Measurements from ENCODE around the gene MYL12A.
A peak's percentile ranks its signal among the peaks of the same experiment; 100 is the strongest.

The MYL12A gene

DNA sequence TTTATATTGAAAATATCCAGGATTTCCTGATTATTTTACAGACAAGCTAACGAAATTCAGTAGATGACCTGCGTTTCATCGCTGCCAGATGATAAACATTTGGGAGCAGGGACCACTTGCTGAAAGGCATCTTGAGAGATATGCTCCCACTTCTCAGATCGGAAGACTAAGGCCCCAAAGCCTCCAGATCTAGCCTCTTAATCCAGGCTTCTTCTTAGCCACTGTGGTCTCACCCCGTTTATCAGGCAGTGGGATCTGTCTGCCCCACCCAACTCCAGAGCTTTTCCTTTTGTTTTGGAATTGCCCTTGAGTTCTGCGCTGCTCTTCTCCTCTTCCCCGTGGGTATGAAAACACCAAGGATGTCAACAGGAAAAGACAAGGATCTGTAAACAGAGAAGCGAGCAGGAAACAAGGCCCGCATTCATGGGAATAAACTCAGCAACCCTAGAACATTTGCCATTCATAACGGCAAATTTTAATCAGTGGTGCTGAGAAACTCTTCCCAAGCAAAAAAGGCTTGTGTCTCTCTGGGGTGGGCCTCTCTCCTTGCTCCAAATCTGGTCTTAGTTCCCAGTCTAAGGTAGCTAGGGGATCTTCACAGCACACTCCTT, 35.8 kb downstream of the MYL12A start:
- TF ChIP-seq POLR2AphosphoS5 (IDR thresholded peaks at IDR 0.05; ENCODE audit: low read depth, low read length): no peak
- 0 out of 2 replicates have a peak, but pooled peaks have one; percentile 33 for TF ChIP-seq SIN3A (IDR thresholded peaks at IDR 0.05; ENCODE audit: borderline replicate concordance, insufficient read depth, low read length)

DNA sequence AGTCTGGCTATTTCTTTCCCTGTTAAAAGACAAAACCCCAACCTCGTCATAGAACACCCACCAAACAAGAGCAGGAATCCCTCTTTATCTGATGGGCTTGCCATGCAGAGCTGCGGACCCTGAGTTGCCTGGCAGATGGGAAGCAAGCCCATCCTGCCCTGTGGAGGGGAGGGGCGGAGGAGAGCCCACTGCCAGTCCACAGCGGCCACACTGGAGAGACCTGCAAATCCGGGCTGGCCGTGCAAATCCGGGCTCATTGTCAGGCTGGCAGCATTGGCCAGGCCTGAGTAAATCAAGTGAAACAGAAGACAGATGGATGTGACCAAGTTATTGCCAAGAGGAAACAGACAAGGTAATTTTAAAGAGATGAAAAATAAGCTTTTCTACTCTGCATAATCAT, 36.3 kb downstream of the MYL12A start:
- TF ChIP-seq FOXP2 (optimal IDR thresholded peaks at IDR 0.05; ENCODE audit: borderline replicate concordance, extremely low read depth, extremely low read length, insufficient read depth) (no peak), SIN3A (IDR thresholded peaks at IDR 0.05; ENCODE audit: borderline replicate concordance, insufficient read depth, low read length) (no peak), TAF1 (IDR thresholded peaks at IDR 0.05; ENCODE audit: borderline replicate concordance, insufficient read depth, low read length) (no peak), POLR2AphosphoS5 (IDR thresholded peaks at IDR 0.05; ENCODE audit: low read depth, low read length) (no peak)
- TF ChIP-seq, protein P1, sequence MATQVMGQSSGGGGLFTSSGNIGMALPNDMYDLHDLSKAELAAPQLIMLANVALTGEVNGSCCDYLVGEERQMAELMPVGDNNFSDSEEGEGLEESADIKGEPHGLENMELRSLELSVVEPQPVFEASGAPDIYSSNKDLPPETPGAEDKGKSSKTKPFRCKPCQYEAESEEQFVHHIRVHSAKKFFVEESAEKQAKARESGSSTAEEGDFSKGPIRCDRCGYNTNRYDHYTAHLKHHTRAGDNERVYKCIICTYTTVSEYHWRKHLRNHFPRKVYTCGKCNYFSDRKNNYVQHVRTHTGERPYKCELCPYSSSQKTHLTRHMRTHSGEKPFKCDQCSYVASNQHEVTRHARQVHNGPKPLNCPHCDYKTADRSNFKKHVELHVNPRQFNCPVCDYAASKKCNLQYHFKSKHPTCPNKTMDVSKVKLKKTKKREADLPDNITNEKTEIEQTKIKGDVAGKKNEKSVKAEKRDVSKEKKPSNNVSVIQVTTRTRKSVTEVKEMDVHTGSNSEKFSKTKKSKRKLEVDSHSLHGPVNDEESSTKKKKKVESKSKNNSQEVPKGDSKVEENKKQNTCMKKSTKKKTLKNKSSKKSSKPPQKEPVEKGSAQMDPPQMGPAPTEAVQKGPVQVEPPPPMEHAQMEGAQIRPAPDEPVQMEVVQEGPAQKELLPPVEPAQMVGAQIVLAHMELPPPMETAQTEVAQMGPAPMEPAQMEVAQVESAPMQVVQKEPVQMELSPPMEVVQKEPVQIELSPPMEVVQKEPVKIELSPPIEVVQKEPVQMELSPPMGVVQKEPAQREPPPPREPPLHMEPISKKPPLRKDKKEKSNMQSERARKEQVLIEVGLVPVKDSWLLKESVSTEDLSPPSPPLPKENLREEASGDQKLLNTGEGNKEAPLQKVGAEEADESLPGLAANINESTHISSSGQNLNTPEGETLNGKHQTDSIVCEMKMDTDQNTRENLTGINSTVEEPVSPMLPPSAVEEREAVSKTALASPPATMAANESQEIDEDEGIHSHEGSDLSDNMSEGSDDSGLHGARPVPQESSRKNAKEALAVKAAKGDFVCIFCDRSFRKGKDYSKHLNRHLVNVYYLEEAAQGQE (IDR thresholded peaks at IDR 0.05; ENCODE audit: insufficient read depth in 1 of 2, low read depth in 2 of 2, low read length in 2 of 2): no peak

DNA sequence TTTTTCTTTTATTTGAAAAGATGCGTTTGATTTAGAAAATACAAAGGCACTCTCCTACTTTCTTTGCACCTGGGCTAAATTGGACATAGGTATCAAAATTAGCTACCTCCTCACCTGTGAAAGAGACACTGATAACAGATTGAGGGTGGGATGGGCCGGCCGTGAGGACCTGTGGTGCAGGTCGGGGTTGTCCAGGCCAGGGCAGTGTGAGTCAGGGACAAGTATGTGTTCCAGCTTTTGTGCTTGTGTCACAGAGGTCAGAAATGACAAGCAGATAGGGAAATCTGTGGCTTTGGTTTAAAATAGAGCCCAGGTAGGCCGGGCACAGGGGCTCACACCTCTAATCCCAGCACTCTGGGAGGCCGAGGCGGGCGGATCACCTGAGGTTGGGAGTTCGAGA, 36.9 kb downstream of the MYL12A start:
- TF ChIP-seq POLR2AphosphoS5 (IDR thresholded peaks at IDR 0.05; ENCODE audit: low read depth, low read length) (no peak), TAF1 (IDR thresholded peaks at IDR 0.05; ENCODE audit: borderline replicate concordance, insufficient read depth, low read length) (no peak), SIN3A (IDR thresholded peaks at IDR 0.05; ENCODE audit: borderline replicate concordance, insufficient read depth, low read length) (no peak), FOXP2 (optimal IDR thresholded peaks at IDR 0.05; ENCODE audit: borderline replicate concordance, extremely low read depth, extremely low read length, insufficient read depth) (no peak)
- TF ChIP-seq, protein P1 (IDR thresholded peaks at IDR 0.05; ENCODE audit: insufficient read depth in 1 of 2, low read depth in 2 of 2, low read length in 2 of 2): no peak

DNA sequence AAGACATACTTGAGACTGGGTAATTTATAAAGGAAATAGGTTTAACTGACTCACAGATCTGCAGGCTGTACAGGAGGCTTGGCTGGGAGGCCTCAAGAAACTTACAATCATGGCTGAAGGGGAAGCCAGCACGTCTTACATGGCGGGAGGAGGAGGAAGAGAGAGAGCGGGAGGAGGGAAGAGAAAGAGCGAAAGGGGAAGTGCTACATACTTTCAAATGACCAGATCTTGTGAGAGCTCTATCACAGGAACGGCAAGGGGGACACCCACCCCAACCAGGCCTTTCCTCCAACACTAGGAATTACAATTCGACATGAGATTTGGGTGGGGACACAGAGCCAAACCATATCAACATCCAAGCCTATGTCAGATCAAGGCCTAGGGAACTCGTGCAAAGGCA, 38.6 kb downstream of the MYL12A start:
- TF ChIP-seq, protein P1 (IDR thresholded peaks at IDR 0.05; ENCODE audit: insufficient read depth in 1 of 2, low read depth in 2 of 2, low read length in 2 of 2): no peak
- TF ChIP-seq SIN3A (IDR thresholded peaks at IDR 0.05; ENCODE audit: borderline replicate concordance, insufficient read depth, low read length) (no peak), TAF1 (IDR thresholded peaks at IDR 0.05; ENCODE audit: borderline replicate concordance, insufficient read depth, low read length) (no peak), POLR2AphosphoS5 (IDR thresholded peaks at IDR 0.05; ENCODE audit: low read depth, low read length) (no peak), FOXP2 (optimal IDR thresholded peaks at IDR 0.05; ENCODE audit: borderline replicate concordance, extremely low read depth, extremely low read length, insufficient read depth) (no peak)

DNA sequence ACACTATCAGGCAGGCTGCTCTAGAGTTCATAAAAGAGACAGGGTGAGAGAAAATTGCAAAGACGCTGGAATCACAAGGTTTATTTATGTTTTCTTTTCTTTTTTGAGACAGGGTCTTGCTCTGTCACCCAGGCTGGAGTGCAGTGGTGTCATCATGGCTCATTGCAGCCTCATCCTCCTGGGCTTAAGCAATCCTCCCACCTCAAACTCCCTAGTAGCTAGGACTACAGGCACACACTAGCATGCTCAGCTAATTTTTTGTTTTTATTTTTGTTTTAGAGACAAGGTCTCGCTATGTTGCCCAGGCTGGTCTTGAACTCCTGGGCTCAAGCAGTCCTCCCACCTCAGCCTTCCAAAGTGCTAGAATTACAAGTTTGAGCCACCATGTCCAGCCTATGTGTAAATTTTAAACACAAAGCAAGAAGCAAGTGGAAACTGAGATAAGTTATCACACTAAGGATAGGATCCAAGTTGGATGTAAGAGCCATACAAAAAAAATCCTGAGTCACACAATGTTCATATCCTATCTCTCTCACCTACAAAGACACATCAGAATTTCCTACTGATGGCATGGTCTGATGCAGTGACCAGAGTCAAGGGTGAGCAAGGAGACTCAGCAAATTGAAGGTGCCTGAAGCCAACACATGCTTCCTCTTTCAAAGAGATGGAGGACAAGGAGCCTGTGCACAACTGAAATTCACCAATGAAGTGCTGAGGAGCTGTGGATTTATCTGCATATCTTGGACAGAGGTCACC, 45.8 kb downstream of the MYL12A start:
- TF ChIP-seq, protein P1 (IDR thresholded peaks at IDR 0.05; ENCODE audit: insufficient read depth in 1 of 2, low read depth in 2 of 2, low read length in 2 of 2): no peak
- TF ChIP-seq SIN3A (IDR thresholded peaks at IDR 0.05; ENCODE audit: borderline replicate concordance, insufficient read depth, low read length): no peak
- no peak for TF ChIP-seq POLR2AphosphoS5 (IDR thresholded peaks at IDR 0.05; ENCODE audit: low read depth, low read length)
- no peak for TF ChIP-seq TAF1 (IDR thresholded peaks at IDR 0.05; ENCODE audit: borderline replicate concordance, insufficient read depth, low read length)
- TF ChIP-seq FOXP2 (optimal IDR thresholded peaks at IDR 0.05; ENCODE audit: borderline replicate concordance, extremely low read depth, extremely low read length, insufficient read depth): no peak
